Stimulated activated memory B cell treated with anti-CD40 and anti-IgM and Interleukin-4, amounts not matched to agents 10 μg/mL and 1 μg/mL and 100 μg/mL, for 72 hours (primary cell): ENCODE results near the gene ATF6.

Experiments
- ATAC-seq: fragments of 150-1000 bp; cut with Tn5 transposase; 2 replicates; pipeline ENCODE4 v1.10.0; 2021
- H3K27ac Mint-ChIP-seq: one replicate; pipeline ENCODE4 v1.8.0; 2022; ENCODE audit warnings: mild to moderate bottlenecking, mixed read lengths
- H3K27me3 Mint-ChIP-seq: one replicate; pipeline ENCODE4 v1.8.0; 2022; ENCODE audit warnings: mixed read lengths
- H3K36me3 Mint-ChIP-seq: one replicate; pipeline ENCODE4 v1.8.0; 2022; ENCODE audit warnings: mixed read lengths
- H3K4me1 Mint-ChIP-seq: one replicate; pipeline ENCODE4 v1.8.0; 2022; ENCODE audit warnings: mixed read lengths
- H3K4me3 Mint-ChIP-seq: one replicate; pipeline ENCODE4 v1.8.0; 2022; ENCODE audit warnings: mild to moderate bottlenecking, moderate library complexity, mixed read lengths
- H3K9me3 Mint-ChIP-seq: one replicate; pipeline ENCODE4 v1.8.0; 2022; ENCODE audit warnings: mixed read lengths

Gene ATF6

GRCh38 chr1:161728376-161729226 lies 37.5 kb upstream of the ATF6 start:
- no peak overlapping the region for H3K4me3 Mint-ChIP-seq
- H3K9me3 Mint-ChIP-seq = no peaks in the 10 kb centered on the region
- no peaks in the 10 kb centered on the region for H3K27me3 Mint-ChIP-seq
- ATAC-seq = no peak
- no peaks in the 10 kb centered on the region for H3K36me3 Mint-ChIP-seq
- peak overlapping the region; percentile 86 for H3K27ac Mint-ChIP-seq
- peaks cover 49% of the 10 kb centered on the region for H3K4me1 Mint-ChIP-seq

- ATAC-seq = no peak
- Mint-ChIP-seq H3K4me1 (peaks cover 43% of the 10 kb centered on the region), H3K27ac (peak overlapping the region; percentile 70), H3K4me3 (no peak overlapping the region), H3K36me3 (no peaks in the 10 kb centered on the region), H3K9me3 (no peaks in the 10 kb centered on the region), H3K27me3 (no peaks in the 10 kb centered on the region)
These were observed 36.0 kb upstream of the ATF6 start for GRCh38 chr1:161730050-161730564.

- no peaks in the 10 kb centered on the region for H3K9me3 Mint-ChIP-seq
- peaks cover 42% of the 10 kb centered on the region for H3K4me1 Mint-ChIP-seq
- H3K4me3 Mint-ChIP-seq = no peak overlapping the region
- no peaks in the 10 kb centered on the region for H3K27me3 Mint-ChIP-seq
- H3K36me3 Mint-ChIP-seq = no peaks in the 10 kb centered on the region
- no peak for ATAC-seq
- H3K27ac Mint-ChIP-seq = peak overlapping the region; percentile 70
These were observed 34.9 kb upstream of the ATF6 start for GRCh38 chr1:161731241-161731640.

- H3K9me3 Mint-ChIP-seq = no peaks in the 10 kb centered on the region
- H3K36me3 Mint-ChIP-seq = no peaks in the 10 kb centered on the region
- peak overlapping the region; percentile 44 for H3K27ac Mint-ChIP-seq
- H3K4me1 Mint-ChIP-seq = peaks cover 47% of the 10 kb centered on the region
- H3K27me3 Mint-ChIP-seq = no peaks in the 10 kb centered on the region
- no peak overlapping the region for H3K4me3 Mint-ChIP-seq
- no peak for ATAC-seq
These were observed 34.0 kb upstream of the ATF6 start for GRCh38 chr1:161731981-161732718.

GRCh38 chr1:161733526-161733925 lies 32.6 kb upstream of the ATF6 start:
- Mint-ChIP-seq H3K27ac (no peak overlapping the region), H3K27me3 (no peaks in the 10 kb centered on the region), H3K4me3 (no peak overlapping the region), H3K4me1 (peaks cover 40% of the 10 kb centered on the region), H3K36me3 (no peaks in the 10 kb centered on the region), H3K9me3 (no peaks in the 10 kb centered on the region)
- no peak for ATAC-seq

GRCh38 chr1:161735837-161736236 lies 30.3 kb upstream of the ATF6 start:
- ATAC-seq = no peak
- no peaks in the 10 kb centered on the region for H3K27me3 Mint-ChIP-seq
- no peak overlapping the region for H3K4me3 Mint-ChIP-seq
- H3K9me3 Mint-ChIP-seq = no peaks in the 10 kb centered on the region
- H3K36me3 Mint-ChIP-seq = no peaks in the 10 kb centered on the region
- H3K4me1 Mint-ChIP-seq = peaks cover 43% of the 10 kb centered on the region
- H3K27ac Mint-ChIP-seq = peak overlapping the region; percentile 75

DNA sequence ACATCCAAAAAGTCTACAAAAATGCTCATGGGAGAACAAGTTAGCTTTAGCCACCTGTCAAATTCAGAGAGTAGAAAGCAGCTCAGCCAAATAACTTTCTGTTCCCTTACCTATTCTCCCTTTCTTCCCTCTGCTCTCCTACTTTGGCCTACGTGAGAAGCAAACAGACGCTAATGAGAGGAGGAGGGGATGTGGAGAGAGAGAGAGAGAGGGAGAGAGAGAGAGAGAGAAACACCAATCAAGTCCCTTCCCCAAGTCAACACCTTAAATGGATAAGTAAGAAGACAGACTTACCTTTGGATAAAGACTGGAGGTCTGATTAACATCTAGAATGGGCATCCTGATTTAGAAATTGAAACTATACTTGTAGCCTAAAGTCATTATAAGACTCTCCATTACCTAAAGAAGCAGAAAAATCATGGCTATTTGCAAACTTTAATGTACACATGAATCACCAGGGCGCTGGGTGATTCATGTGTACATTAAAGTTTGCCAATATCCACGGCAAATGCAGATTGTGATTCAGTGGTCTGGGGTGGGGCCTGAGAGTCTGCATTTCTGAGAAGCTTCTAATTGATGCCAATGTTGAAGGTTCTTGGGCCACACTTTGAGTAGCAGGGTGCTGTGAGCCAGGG lies 29.7 kb upstream of the ATF6 start:
- Mint-ChIP-seq H3K36me3 (no peaks in the 10 kb centered on the region), H3K4me1 (peaks cover 49% of the 10 kb centered on the region), H3K27ac (peak overlapping the region; percentile 75), H3K27me3 (no peaks in the 10 kb centered on the region), H3K9me3 (no peaks in the 10 kb centered on the region), H3K4me3 (no peak overlapping the region)
- ATAC-seq = no peak

DNA sequence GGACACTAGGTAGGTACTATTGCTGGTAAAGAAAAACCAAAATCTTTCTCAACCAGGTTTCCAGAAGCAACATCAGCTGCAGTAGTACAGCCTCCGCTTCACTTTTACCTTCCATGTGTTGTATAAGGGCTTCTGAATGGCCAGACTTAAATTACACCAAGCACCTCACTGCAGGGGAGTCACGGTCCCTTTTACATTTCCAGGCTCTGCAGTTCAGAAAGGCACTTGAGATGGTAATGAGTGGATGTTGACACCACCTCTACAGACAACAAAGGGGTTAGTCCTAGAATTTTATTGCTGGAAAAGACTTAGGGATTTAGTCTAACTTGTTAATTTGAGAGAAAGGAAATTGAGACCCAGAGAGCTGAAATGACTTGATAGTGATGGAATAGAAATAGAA lies 28.5 kb upstream of the ATF6 start:
- ATAC-seq = no peak
- peak overlapping the region; percentile 94 for H3K27ac Mint-ChIP-seq
- H3K27me3 Mint-ChIP-seq = no peaks in the 10 kb centered on the region
- peaks cover 51% of the 10 kb centered on the region for H3K4me1 Mint-ChIP-seq
- no peaks in the 10 kb centered on the region for H3K36me3 Mint-ChIP-seq
- H3K4me3 Mint-ChIP-seq = no peak overlapping the region
- H3K9me3 Mint-ChIP-seq = no peaks in the 10 kb centered on the region

- H3K4me3 Mint-ChIP-seq = peak overlapping the region; percentile 40
- H3K36me3 Mint-ChIP-seq = no peaks in the 10 kb centered on the region
- H3K9me3 Mint-ChIP-seq = no peaks in the 10 kb centered on the region
- ATAC-seq = peak; percentile 91
- peaks cover 55% of the 10 kb centered on the region for H3K4me1 Mint-ChIP-seq
- peak overlapping the region; percentile 94 for H3K27ac Mint-ChIP-seq
- H3K27me3 Mint-ChIP-seq = no peaks in the 10 kb centered on the region
These were observed 27.4 kb upstream of the ATF6 start for GRCh38 chr1:161738627-161739287.

DNA sequence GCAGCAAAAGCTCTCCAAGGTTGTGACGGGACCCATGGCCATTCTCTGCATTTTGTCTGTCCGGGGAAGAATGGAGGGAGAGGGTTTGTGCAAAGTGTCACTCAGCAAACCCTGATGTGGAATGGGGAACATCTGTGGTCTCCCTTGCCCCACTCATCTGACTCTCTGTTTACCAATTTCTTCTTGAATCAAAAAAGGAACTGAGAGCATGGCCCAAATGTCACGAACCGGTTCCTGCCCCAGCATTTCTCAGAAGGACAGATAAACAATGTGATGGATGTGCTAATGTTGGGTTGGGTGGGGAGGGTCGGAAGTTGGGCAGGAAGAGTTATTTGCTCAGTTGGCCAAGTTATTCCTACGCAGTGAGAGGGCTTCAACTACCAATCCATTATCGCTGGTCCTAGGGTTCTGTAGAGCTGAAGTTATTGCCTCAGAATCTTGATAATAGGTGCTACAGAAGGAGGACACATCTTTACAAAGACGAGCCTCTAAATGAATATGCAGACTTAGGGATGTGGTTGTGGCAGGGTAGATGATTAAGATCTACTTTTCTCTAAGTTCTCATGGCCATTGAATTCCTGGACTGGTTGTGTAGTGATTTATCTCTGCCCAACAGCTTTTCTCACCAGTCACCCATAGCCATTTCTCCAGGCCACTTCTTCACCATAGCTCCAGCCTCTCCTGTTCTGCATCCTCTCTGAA lies 26.1 kb upstream of the ATF6 start:
- no peaks in the 10 kb centered on the region for H3K9me3 Mint-ChIP-seq
- no peaks in the 10 kb centered on the region for H3K27me3 Mint-ChIP-seq
- peak overlapping the region; percentile 94 for H3K27ac Mint-ChIP-seq
- no peaks in the 10 kb centered on the region for H3K36me3 Mint-ChIP-seq
- peak; percentile 82 for ATAC-seq
- H3K4me3 Mint-ChIP-seq = peak overlapping the region; percentile 40
- H3K4me1 Mint-ChIP-seq = peaks cover 67% of the 10 kb centered on the region

DNA sequence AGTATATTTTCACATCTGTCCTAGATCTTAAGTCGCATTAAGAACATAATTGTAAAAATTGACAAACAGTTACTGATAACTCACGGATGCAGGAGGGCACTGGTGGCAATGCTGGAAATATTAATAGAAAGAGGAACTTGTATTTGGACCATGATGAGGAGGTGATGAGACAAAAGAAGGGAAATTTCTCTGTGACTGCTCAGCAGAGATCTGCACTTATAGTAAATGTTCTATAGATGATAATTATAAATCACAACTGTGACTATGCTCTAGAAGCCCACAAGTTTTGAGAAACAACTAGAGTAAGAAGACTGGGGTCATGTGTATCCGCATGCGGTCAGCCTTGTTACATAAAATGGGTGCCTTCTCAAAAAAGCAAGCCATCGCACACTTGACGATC lies 25.2 kb upstream of the ATF6 start:
- Mint-ChIP-seq H3K9me3 (no peaks in the 10 kb centered on the region), H3K4me3 (peak overlapping the region; percentile 20), H3K4me1 (peaks cover 67% of the 10 kb centered on the region), H3K27me3 (no peaks in the 10 kb centered on the region), H3K27ac (peak overlapping the region; percentile 94), H3K36me3 (no peaks in the 10 kb centered on the region)
- ATAC-seq = no peak

- no peak for ATAC-seq
- Mint-ChIP-seq H3K27ac (no peak overlapping the region), H3K36me3 (no peaks in the 10 kb centered on the region), H3K4me3 (no peak overlapping the region), H3K4me1 (peaks cover 68% of the 10 kb centered on the region), H3K27me3 (no peaks in the 10 kb centered on the region), H3K9me3 (no peaks in the 10 kb centered on the region)
These were observed 22.9 kb upstream of the ATF6 start for GRCh38 chr1:161743231-161743630.

- peak; percentile 40 for ATAC-seq
- Mint-ChIP-seq H3K4me3 (peak overlapping the region; percentile 46), H3K36me3 (no peaks in the 10 kb centered on the region), H3K27me3 (no peaks in the 10 kb centered on the region), H3K4me1 (peaks cover 61% of the 10 kb centered on the region), H3K27ac (peak overlapping the region; percentile 43), H3K9me3 (no peaks in the 10 kb centered on the region)
These were observed 18.3 kb upstream of the ATF6 start for GRCh38 chr1:161747801-161748200.
